ENCODE measurements around the gene HNF1A. TPM values are rescaled to one million over a fixed set of nuclear protein-coding genes. Genes with fewer than 3 reads are reported as not detected.

HNF1A gene
- total RNA-seq, 2 donors from 2014 or later, result 0.24 to 0.42 TPM

GRCh38 chr12:120988234-120988633, 9.9 kb downstream of the HNF1A start:
- H3K4me1 ChIP-seq (ENCODE audit: control insufficient read depth, insufficient read depth, low read length), result no peaks in the 10 kb centered on the region
- Mint-ChIP-seq H3K4me3 (no peak overlapping the region), H3K4me1 (peaks cover 16% of the 10 kb centered on the region), H3K27ac (no peak overlapping the region), H3K27me3 (ENCODE audit: insufficient read depth) (peaks cover 6% of the 10 kb centered on the region), H3K36me3 (ENCODE audit: low read depth) (no peaks in the 10 kb centered on the region), H3K9me3 (no peaks in the 10 kb centered on the region)
- TF ChIP-seq, protein P1, sequence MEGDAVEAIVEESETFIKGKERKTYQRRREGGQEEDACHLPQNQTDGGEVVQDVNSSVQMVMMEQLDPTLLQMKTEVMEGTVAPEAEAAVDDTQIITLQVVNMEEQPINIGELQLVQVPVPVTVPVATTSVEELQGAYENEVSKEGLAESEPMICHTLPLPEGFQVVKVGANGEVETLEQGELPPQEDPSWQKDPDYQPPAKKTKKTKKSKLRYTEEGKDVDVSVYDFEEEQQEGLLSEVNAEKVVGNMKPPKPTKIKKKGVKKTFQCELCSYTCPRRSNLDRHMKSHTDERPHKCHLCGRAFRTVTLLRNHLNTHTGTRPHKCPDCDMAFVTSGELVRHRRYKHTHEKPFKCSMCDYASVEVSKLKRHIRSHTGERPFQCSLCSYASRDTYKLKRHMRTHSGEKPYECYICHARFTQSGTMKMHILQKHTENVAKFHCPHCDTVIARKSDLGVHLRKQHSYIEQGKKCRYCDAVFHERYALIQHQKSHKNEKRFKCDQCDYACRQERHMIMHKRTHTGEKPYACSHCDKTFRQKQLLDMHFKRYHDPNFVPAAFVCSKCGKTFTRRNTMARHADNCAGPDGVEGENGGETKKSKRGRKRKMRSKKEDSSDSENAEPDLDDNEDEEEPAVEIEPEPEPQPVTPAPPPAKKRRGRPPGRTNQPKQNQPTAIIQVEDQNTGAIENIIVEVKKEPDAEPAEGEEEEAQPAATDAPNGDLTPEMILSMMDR (conservative IDR thresholded peaks at IDR 0.05), result no peak
- H3K9me3 ChIP-seq (ENCODE audit: control insufficient read depth, low read length), result no peaks in the 10 kb centered on the region
- H3K9ac ChIP-seq (ENCODE audit: extremely low read depth, low read length, poor library complexity, severe bottlenecking), result no peak overlapping the region
- no peak for DNase-seq
- no peak overlapping the region for H3K27ac ChIP-seq (ENCODE audit: low read depth, low read length)
- peaks cover 7% of the 10 kb centered on the region for H3K27me3 ChIP-seq (ENCODE audit: control insufficient read depth, insufficient read depth, low read length, poor library complexity, severe bottlenecking)
- WGBS, 2 experiments (ENCODE audit: insufficient coverage in 1 of 2, insufficient read length in 1 of 2), result 80 to 85% methylated on average over 1 to 4 of the region's 4 CpGs
- no peaks in the 10 kb centered on the region for H3K36me3 ChIP-seq (ENCODE audit: control insufficient read depth, insufficient read depth, low read length)
- H3K4me3 ChIP-seq (ENCODE audit: low read length), result no peak overlapping the region

DNA sequence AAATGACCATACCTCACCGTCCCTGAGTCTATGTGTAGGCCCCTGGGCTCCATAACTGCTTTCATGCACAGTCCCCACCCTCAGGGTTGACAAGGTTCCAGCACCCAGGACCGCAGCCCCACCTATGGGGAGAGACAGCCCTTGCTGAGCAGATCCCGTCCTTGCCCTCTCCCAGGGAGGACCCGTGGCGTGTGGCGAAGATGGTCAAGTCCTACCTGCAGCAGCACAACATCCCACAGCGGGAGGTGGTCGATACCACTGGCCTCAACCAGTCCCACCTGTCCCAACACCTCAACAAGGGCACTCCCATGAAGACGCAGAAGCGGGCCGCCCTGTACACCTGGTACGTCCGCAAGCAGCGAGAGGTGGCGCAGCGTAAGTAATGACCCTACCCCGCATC, 10.3 kb downstream of the HNF1A start:
- H3K4me3 ChIP-seq (ENCODE audit: low read length), result no peak overlapping the region
- TF ChIP-seq, protein P1 (conservative IDR thresholded peaks at IDR 0.05), result no peak
- Mint-ChIP-seq H3K9me3 (no peaks in the 10 kb centered on the region), H3K36me3 (ENCODE audit: low read depth) (no peaks in the 10 kb centered on the region), H3K4me1 (peaks cover 13% of the 10 kb centered on the region), H3K27ac (no peak overlapping the region), H3K4me3 (no peak overlapping the region), H3K27me3 (ENCODE audit: insufficient read depth) (peaks cover 8% of the 10 kb centered on the region)
- no peak overlapping the region for H3K27ac ChIP-seq (ENCODE audit: low read depth, low read length)
- DNase-seq, result no peak
- peaks cover 7% of the 10 kb centered on the region for H3K27me3 ChIP-seq (ENCODE audit: control insufficient read depth, insufficient read depth, low read length, poor library complexity, severe bottlenecking)
- H3K9me3 ChIP-seq (ENCODE audit: control insufficient read depth, low read length), result no peaks in the 10 kb centered on the region
- H3K4me1 ChIP-seq (ENCODE audit: control insufficient read depth, insufficient read depth, low read length), result no peaks in the 10 kb centered on the region
- no peak overlapping the region for H3K9ac ChIP-seq (ENCODE audit: extremely low read depth, low read length, poor library complexity, severe bottlenecking)
- 90 to 95% methylated on average over 14 to 17 of the region's 17 CpGs for WGBS, 2 experiments (ENCODE audit: insufficient coverage in 1 of 2, insufficient read length in 1 of 2)
- H3K36me3 ChIP-seq (ENCODE audit: control insufficient read depth, insufficient read depth, low read length), result no peaks in the 10 kb centered on the region

- Histone ChIP-seq H3K9me3 (ENCODE audit: control insufficient read depth, low read length) (no peaks in the 10 kb centered on the region), H3K36me3 (ENCODE audit: control insufficient read depth, insufficient read depth, low read length) (no peaks in the 10 kb centered on the region), H3K27ac (ENCODE audit: low read depth, low read length) (no peak overlapping the region), H3K4me3 (ENCODE audit: low read length) (no peak overlapping the region), H3K27me3 (ENCODE audit: control insufficient read depth, insufficient read depth, low read length, poor library complexity, severe bottlenecking) (peaks cover 7% of the 10 kb centered on the region), H3K9ac (ENCODE audit: extremely low read depth, low read length, poor library complexity, severe bottlenecking) (no peak overlapping the region), H3K4me1 (ENCODE audit: control insufficient read depth, insufficient read depth, low read length) (no peaks in the 10 kb centered on the region)
- Mint-ChIP-seq H3K4me3 (no peak overlapping the region), H3K4me1 (peaks cover 3% of the 10 kb centered on the region), H3K27ac (no peak overlapping the region), H3K27me3 (ENCODE audit: insufficient read depth) (peaks cover 10% of the 10 kb centered on the region), H3K36me3 (ENCODE audit: low read depth) (no peaks in the 10 kb centered on the region), H3K9me3 (no peaks in the 10 kb centered on the region)
- 84 to 88% methylated on average over 2 to 3 of the region's 3 CpGs for WGBS, 2 experiments (ENCODE audit: insufficient coverage in 1 of 2, insufficient read length in 1 of 2)
- DNase-seq, result no peak
- TF ChIP-seq, protein P1 (conservative IDR thresholded peaks at IDR 0.05), result no peak
Measured at GRCh38 chr12:120989687-120990086, 11.3 kb downstream of the HNF1A start.

Measured in endodermal cell (in vitro differentiated cells).